Activated CD8-positive, alpha-beta T cell treated with anti-CD3 and anti-CD28 coated beads, Interleukin-2, amount 10 ng/mL, durations not matched to agents 7 days and 5 days (primary cell): ENCODE measurements around the gene C16orf89. TPM values are rescaled to one million over a fixed set of nuclear protein-coding genes. Genes with fewer than 3 reads are reported as not detected.

ENCODE experiments used
- ATAC-seq: fragments of 150-1000 bp; cut with Tn5 transposase; one replicate; pipeline ENCODE4 v1.10.0; 2021; ENCODE audit warnings: moderate library complexity
- CTCF ChIA-PET: fragments of 350-600 bp; sonication (Branson Sonifier 250); formaldehyde crosslinking; loops from one replicate; lab custom pipeline; 2021; ENCODE audit warnings: antibody characterized with exemption; lab: Charles Lee
- POLR2A ChIA-PET: fragments of 350-600 bp; sonication (Branson Sonifier 250); formaldehyde crosslinking; loops from one replicate; lab custom pipeline; 2021; ENCODE audit warnings: antibody characterized with exemption; lab: Charles Lee
- DNase-seq: peaks from one replicate; pipeline ENCODE4 v3.0.0-alpha.2; 2020
- H3K27ac Mint-ChIP-seq: one replicate; pipeline ENCODE4 v1.8.0; 2021; ENCODE audit warnings: mild to moderate bottlenecking, mixed read lengths
- H3K27me3 Mint-ChIP-seq: one replicate; pipeline ENCODE4 v1.8.0; 2021; ENCODE audit warnings: low read depth, mixed read lengths
- H3K36me3 Mint-ChIP-seq: one replicate; pipeline ENCODE4 v1.8.0; 2021; ENCODE audit warnings: low read depth, mixed read lengths
- H3K4me1 Mint-ChIP-seq: one replicate; pipeline ENCODE4 v1.8.0; 2021; ENCODE audit warnings: low read depth, mixed read lengths
- H3K4me3 Mint-ChIP-seq: one replicate; pipeline ENCODE4 v1.8.0; 2021; ENCODE audit warnings: mild to moderate bottlenecking, mixed read lengths
- H3K9me3 Mint-ChIP-seq: one replicate; pipeline ENCODE4 v1.8.0; 2022; ENCODE audit warnings: mixed read lengths; ENCODE audit not compliant: insufficient read depth
- total RNA-seq, 2 experiments: library from RNA; stranded (reverse); gene quantifications; one replicate each; pipeline ENCODE4 v1.2.3, GENCODE V29; 2021

Gene C16orf89
- total RNA-seq, 2 experiments from 2014 or later, result not detected

GRCh38 chr16:5034167-5034523 is 31.6 kb downstream of the C16orf89 start:
- no peak for ATAC-seq
- H3K4me3 Mint-ChIP-seq, result peak overlapping the region; percentile 82
- H3K27ac Mint-ChIP-seq, result peak overlapping the region; percentile 86
- POLR2A ChIA-PET, result interaction anchor here (0.6 to 3.9 kb wide), 5 partner anchors 12 to 357 kb away, joined by 3 to 18 read pairs (median 3); partner anchors contain the start of gene ALG1
- no peaks in the 10 kb centered on the region for H3K27me3 Mint-ChIP-seq
- DNase-seq, result no peak
- no peaks in the 10 kb centered on the region for H3K36me3 Mint-ChIP-seq
- CTCF ChIA-PET, result interaction anchor here (0.6 to 1.2 kb wide), 3 partner anchors 22 to 51 kb away, joined by 3 to 4 read pairs (median 3); no protein-coding TSS in a partner anchor
- no peaks in the 10 kb centered on the region for H3K9me3 Mint-ChIP-seq
- H3K4me1 Mint-ChIP-seq, result peaks cover 20% of the 10 kb centered on the region

DNA sequence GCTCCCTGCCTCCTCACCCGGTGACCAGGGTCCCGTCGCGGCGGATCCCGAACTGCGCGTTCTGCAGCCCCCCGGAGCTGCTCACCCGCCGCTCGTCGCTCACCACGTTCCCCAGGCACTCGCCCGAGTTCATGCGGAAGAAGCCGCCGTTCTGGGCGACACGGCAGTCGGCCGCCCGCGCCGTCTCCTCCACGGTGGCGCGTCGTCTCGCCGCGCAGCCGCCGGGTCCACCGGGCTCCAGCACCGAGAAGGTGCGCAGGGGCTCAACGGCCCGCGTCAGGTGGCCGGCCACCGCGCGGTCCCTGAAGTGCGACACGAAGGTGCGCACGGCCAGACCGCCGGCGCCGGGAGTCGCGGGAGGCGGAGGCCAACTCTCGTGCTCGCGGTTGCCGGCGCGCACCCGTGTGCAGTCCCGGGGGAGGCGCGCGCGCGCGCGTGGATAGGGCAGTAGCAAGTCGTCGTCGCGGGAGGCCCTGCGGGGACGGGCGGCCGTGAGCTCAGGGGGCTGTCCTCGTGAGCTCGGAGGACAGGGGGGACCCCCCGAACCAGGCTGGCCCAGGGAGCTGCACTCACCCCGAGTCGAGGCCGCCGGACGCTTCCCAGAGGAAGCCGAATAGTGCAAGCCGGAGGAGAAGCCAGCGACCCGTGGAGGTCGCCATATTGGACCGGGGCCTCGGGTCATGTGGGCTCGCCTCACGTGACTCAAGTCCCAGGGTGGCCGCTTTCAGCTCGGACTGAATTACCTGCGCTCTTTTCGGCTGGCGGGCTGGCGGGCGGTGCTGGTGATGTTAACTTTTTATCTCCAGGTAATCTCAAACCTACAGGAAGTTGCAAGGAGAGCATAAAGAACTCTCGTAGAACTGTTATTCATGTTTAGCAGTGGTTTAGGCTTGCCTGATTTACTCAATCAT is 32.2 kb downstream of the C16orf89 start, which contains the start of gene NAGPA:
Gene NAGPA (minus strand): TSS at position 680 of the 911 bp plus-strand sequence. CDS start 21 bp downstream, at position 659.
- CTCF ChIA-PET, result interaction anchor here (0.7 to 1.2 kb wide), 3 partner anchors 13 to 23 kb away, joined by 3 to 4 read pairs (median 3); no protein-coding TSS in a partner anchor
- no peaks in the 10 kb centered on the region for H3K36me3 Mint-ChIP-seq
- peak within 1 kb of the TSS; percentile 82 for H3K4me3 Mint-ChIP-seq
- peaks cover 23% of the 10 kb centered on the region for H3K4me1 Mint-ChIP-seq
- no peaks in the 10 kb centered on the region for H3K9me3 Mint-ChIP-seq
- H3K27ac Mint-ChIP-seq, result peak within 1 kb of the TSS; percentile 86
- ATAC-seq, result peak; percentile 96
- peak; percentile 90 for DNase-seq
- H3K27me3 Mint-ChIP-seq, result no peaks in the 10 kb centered on the region
- POLR2A ChIA-PET, result interaction anchor here (0.6 to 3.9 kb wide), 5 partner anchors 11 to 357 kb away, joined by 3 to 18 read pairs (median 3); partner anchors contain the start of gene ALG1

DNA sequence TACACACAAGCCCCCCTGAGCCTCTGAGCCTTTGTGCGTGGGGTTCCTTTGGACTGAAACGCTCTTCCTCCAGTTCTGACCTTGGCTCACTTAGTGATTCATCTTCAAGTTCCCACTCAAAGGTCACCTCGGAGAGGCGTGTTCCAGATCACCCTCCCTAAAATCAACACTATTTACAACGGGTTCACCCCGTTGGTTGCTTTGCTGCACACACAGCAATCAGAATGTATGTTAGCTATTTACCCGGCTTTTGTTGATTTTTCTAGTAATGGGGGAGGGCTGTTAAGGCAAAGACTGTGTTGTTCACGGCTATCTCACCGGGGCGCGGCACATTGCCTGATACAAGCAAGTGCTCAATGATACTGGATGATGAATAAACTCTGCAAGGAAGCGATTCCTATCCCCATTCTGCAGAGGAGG is 33.0 kb downstream of the C16orf89 start:
- POLR2A ChIA-PET, result interaction anchor here (3.9 kb wide), 1 partner anchor 39 kb away, joined by 18 read pairs; the partner anchor contains the start of gene ALG1
- Mint-ChIP-seq H3K27ac (peak overlapping the region; percentile 36), H3K9me3 (no peaks in the 10 kb centered on the region), H3K27me3 (no peaks in the 10 kb centered on the region), H3K36me3 (no peaks in the 10 kb centered on the region), H3K4me1 (peaks cover 23% of the 10 kb centered on the region), H3K4me3 (peak overlapping the region; percentile 82)
- CTCF ChIA-PET, result interaction anchor here (0.7 kb wide), 1 partner anchor 12 kb away, joined by 3 read pairs; no protein-coding TSS in a partner anchor
- no peak for ATAC-seq
- DNase-seq, result no peak

DNA sequence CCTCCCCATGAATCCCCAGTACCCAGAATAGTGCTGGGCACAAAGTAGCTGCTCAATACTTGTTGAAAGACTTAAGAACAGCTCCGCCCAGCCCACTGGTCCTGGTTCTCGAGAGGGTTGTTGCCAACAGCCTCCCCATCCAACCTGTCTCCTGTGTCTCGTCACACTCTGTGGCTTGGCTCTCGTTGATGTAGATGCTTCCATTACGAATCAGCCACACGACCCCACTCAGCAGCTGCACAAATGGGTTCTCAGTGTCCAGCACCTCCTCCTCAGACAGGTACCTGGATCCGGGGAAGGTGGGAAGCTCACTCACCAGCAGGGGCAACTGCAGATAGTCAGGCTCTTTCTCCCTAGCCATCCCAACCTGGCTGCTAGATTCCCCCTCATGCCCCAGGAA is 34.2 kb downstream of the C16orf89 start:
- H3K27ac Mint-ChIP-seq, result no peak overlapping the region
- no peaks in the 10 kb centered on the region for H3K27me3 Mint-ChIP-seq
- H3K9me3 Mint-ChIP-seq, result no peaks in the 10 kb centered on the region
- POLR2A ChIA-PET, result interaction anchor here (0.8 to 3.9 kb wide), 2 partner anchors 40 to 66 kb away, joined by 4 to 18 read pairs; partner anchors contain the start of genes ALG1 and EEF2KMT
- no peak for ATAC-seq
- no peaks in the 10 kb centered on the region for H3K36me3 Mint-ChIP-seq
- H3K4me3 Mint-ChIP-seq, result no peak overlapping the region
- no peak for DNase-seq
- H3K4me1 Mint-ChIP-seq, result peaks cover 23% of the 10 kb centered on the region
- CTCF ChIA-PET, result no interaction called here

- no peak overlapping the region for H3K27ac Mint-ChIP-seq
- H3K27me3 Mint-ChIP-seq, result no peaks in the 10 kb centered on the region
- CTCF ChIA-PET, result no interaction called here
- H3K9me3 Mint-ChIP-seq, result no peaks in the 10 kb centered on the region
- POLR2A ChIA-PET, result no interaction called here
- peaks cover 23% of the 10 kb centered on the region for H3K4me1 Mint-ChIP-seq
- no peak for ATAC-seq
- H3K4me3 Mint-ChIP-seq, result no peak overlapping the region
- H3K36me3 Mint-ChIP-seq, result no peaks in the 10 kb centered on the region
- no peak for DNase-seq
These were observed 35.4 kb downstream of the C16orf89 start for GRCh38 chr16:5030251-5030870.

DNA sequence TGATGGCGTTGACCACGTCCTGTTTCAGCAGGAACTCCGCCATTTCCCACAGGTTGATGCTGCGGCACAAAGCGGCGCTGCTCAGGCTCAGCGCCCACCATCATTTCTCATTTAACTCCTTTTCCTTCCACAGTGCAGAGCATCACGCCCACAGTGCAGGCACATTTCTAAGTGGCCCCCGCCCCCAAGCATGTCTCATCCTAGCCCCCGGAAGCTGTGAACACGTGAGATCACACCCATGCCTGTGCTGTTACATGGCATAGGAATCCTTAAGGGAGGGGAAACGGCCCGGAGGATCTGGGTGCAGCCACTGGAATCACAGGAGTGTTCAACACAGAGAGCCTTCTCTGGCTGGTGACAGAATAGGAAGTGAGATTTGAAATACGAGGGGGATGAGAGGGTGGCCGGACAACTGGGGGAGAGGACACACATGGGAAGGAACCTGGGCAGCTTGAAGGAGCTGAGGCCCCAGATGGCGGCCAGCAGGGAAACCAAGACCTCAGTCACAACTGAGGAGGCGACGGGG is 36.7 kb downstream of the C16orf89 start:
- ChIA-PET POLR2A (no interaction called here), CTCF (no interaction called here)
- Mint-ChIP-seq H3K9me3 (no peaks in the 10 kb centered on the region), H3K27me3 (no peaks in the 10 kb centered on the region), H3K4me3 (no peak overlapping the region), H3K27ac (no peak overlapping the region), H3K36me3 (no peaks in the 10 kb centered on the region), H3K4me1 (peaks cover 15% of the 10 kb centered on the region)
- ATAC-seq, result no peak
- DNase-seq, result no peak

- H3K4me1 Mint-ChIP-seq, result peaks cover 10% of the 10 kb centered on the region
- CTCF ChIA-PET, result no interaction called here
- ATAC-seq (no peak), DNase-seq (no peak)
- POLR2A ChIA-PET, result no interaction called here
- no peak overlapping the region for H3K4me3 Mint-ChIP-seq
- H3K9me3 Mint-ChIP-seq, result no peaks in the 10 kb centered on the region
- H3K27me3 Mint-ChIP-seq, result no peaks in the 10 kb centered on the region
- no peak overlapping the region for H3K27ac Mint-ChIP-seq
- no peaks in the 10 kb centered on the region for H3K36me3 Mint-ChIP-seq
These were observed 38.1 kb downstream of the C16orf89 start for GRCh38 chr16:5027575-5028235.

DNA sequence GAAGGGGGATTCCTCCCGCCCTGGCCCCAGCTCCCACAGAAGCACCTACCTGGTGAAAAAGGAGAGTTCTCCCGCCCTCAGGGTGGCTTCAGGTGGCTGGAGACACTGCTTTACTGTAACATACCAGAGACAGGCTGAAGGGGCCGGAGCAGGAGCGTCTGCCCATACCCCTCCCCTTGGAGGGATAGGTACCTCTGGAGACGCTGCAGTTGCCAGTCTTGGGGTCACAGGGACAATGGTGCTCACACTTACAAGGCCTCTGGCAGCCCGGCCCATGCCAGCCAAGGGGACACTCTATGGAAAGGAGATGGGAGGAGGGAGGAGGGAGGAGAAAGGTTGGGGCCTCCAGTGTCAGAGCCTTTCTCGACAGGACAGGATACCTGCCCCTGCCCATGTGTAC is 38.7 kb downstream of the C16orf89 start:
- DNase-seq, result no peak
- no peak overlapping the region for H3K27ac Mint-ChIP-seq
- no peaks in the 10 kb centered on the region for H3K27me3 Mint-ChIP-seq
- ChIA-PET POLR2A (no interaction called here), CTCF (no interaction called here)
- no peaks in the 10 kb centered on the region for H3K36me3 Mint-ChIP-seq
- H3K9me3 Mint-ChIP-seq, result no peaks in the 10 kb centered on the region
- H3K4me3 Mint-ChIP-seq, result no peak overlapping the region
- peaks cover 7% of the 10 kb centered on the region for H3K4me1 Mint-ChIP-seq
- ATAC-seq, result no peak

GRCh38 chr16:5026664-5027063 is 39.1 kb downstream of the C16orf89 start:
- ChIA-PET CTCF (no interaction called here), POLR2A (no interaction called here)
- Mint-ChIP-seq H3K9me3 (no peaks in the 10 kb centered on the region), H3K27me3 (no peaks in the 10 kb centered on the region), H3K4me3 (no peak overlapping the region), H3K36me3 (no peaks in the 10 kb centered on the region), H3K4me1 (peaks cover 4% of the 10 kb centered on the region), H3K27ac (no peak overlapping the region)
- no peak for ATAC-seq
- DNase-seq, result no peak

GRCh38 chr16:5025171-5025632 is 40.6 kb downstream of the C16orf89 start:
- DNase-seq, result no peak
- Mint-ChIP-seq H3K27ac (no peak overlapping the region), H3K27me3 (no peaks in the 10 kb centered on the region), H3K9me3 (no peaks in the 10 kb centered on the region), H3K4me1 (peaks cover 3% of the 10 kb centered on the region), H3K36me3 (no peaks in the 10 kb centered on the region), H3K4me3 (no peak overlapping the region)
- ChIA-PET CTCF (no interaction called here), POLR2A (no interaction called here)
- ATAC-seq, result no peak

DNA sequence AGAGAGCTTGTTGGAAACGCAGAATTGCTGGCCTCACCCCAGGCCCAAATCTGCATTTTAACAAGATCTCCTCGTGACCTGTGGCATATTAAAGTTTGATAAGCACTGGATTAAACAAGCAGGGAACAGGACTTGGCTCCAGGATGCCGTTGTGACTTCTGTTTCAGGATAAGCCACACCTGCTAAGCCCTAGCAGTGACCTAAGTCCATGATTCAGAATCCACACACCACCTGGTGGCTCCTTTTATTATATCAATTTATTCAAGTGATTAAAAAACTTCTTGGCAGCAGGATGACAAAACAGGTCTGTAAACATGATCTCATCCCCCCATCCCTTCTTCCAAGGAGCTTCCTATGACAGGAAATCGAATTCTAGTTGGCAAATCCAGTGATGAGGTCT is 41.1 kb downstream of the C16orf89 start:
- ATAC-seq, result no peak
- H3K9me3 Mint-ChIP-seq, result no peaks in the 10 kb centered on the region
- CTCF ChIA-PET, result no interaction called here

More for the DNA sequence above, 41.1 kb downstream of the C16orf89 start:
- peaks cover 3% of the 10 kb centered on the region for H3K4me1 Mint-ChIP-seq
- no peak for DNase-seq
- H3K4me3 Mint-ChIP-seq, result no peak overlapping the region
- H3K36me3 Mint-ChIP-seq, result no peaks in the 10 kb centered on the region
- POLR2A ChIA-PET, result no interaction called here
- H3K27me3 Mint-ChIP-seq, result no peaks in the 10 kb centered on the region
- H3K27ac Mint-ChIP-seq, result no peak overlapping the region
